HCT116 (cell line): ENCODE results near the gene CDHR5. TPM values are rescaled to one million over a fixed set of nuclear protein-coding genes. Genes with fewer than 3 reads are reported as not detected.

Experiments
- ATAC-seq: fragments of 200-7000 bp; cut with Tn5 transposase; 2 replicates; pipeline ENCODE4 v1.9.1; 2020; ENCODE audit warnings: mild to moderate bottlenecking, moderate library complexity
- BruUV-seq: library from RNA; stranded (reverse); fragments of 400-500 nt; replicated peaks from 2 replicates; lab custom pipeline; 2021; lab: Mats Ljungman, UMichigan
- CTCF ChIA-PET: fragments of 300-600 bp; sonication (Branson Sonifier 250); formaldehyde crosslinking; loops from one replicate; lab custom pipeline; 2021; ENCODE audit warnings: antibody characterized with exemption; lab: Charles Lee
- POLR2A ChIA-PET: fragments of 300-600, 350-600 bp; sonication (Branson Sonifier 250); formaldehyde crosslinking; loops from one replicate; lab custom pipeline; 2021; ENCODE audit warnings: antibody characterized with exemption; lab: Charles Lee
- RAD21 ChIA-PET, 2 experiments: fragments of 300-600 bp; sonication (Branson Sonifier 250); formaldehyde crosslinking; loops; one replicate each; lab custom pipeline; 2023; ENCODE audit warnings: low total read pairs in 2 of 2; ENCODE audit not compliant: uncharacterized antibody in 2 of 2, unreplicated experiment in 2 of 2, low non-redundant PET in 1 of 2; lab: Charles Lee
- DNase-seq: peaks from one replicate; pipeline ENCODE4 v3.0.0-alpha.2; 2010; ENCODE audit warnings: low read depth, low spot score
- H2AFZ ChIP-seq: fragments of 200-600 bp; shearing (Covaris generic), sonication (generic); 2 replicates; pipeline ENCODE4 v1.6.1; 2017; ENCODE audit warnings: low read depth, mixed run types, mixed read lengths, antibody characterized with exemption, low read length; ENCODE audit not compliant: poor library complexity, severe bottlenecking
- H3K27ac ChIP-seq: 2 replicates; pipeline ENCODE4 v1.5.1; 2012; ENCODE audit warnings: low read depth, low read length
- H3K27me3 ChIP-seq: fragments of 200-600 bp; sonication (generic); 2 replicates; pipeline ENCODE4 v1.6.1; 2016; ENCODE audit warnings: mixed run types, low read length, mixed read lengths; ENCODE audit not compliant: insufficient read depth
- H3K36me3 ChIP-seq, 2 experiments: fragments of 200-500 bp in 1 of 2; fragments of 200-600 bp in 1 of 2; sonication (Bioruptor generic) in 1 of 2; sonication (generic) in 1 of 2; 2 replicates each; pipeline versions ENCODE4 v1.5.1 to v1.6.1; 2014 to 2016; ENCODE audit warnings: low read length in 2 of 2, inconsistent platforms in 1 of 2, mixed read lengths in 1 of 2, mixed run types in 1 of 2; ENCODE audit not compliant: insufficient read depth in 2 of 2, control insufficient read depth in 1 of 2
- H3K4me1 ChIP-seq, 2 experiments: fragments of 200-600 bp in 1 of 2; sonication (generic) in 1 of 2; 2 replicates each; pipeline versions ENCODE4 v1.5.1 to v1.6.1; 2012 to 2017; ENCODE audit warnings: low read length in 2 of 2, inconsistent platforms in 1 of 2, mild to moderate bottlenecking in 1 of 2, mixed read lengths in 1 of 2, mixed run types in 1 of 2, moderate library complexity in 1 of 2; ENCODE audit not compliant: insufficient read depth in 2 of 2, control insufficient read depth in 1 of 2
- H3K4me2 ChIP-seq: fragments of 200-600 bp; sonication (generic); 2 replicates; pipeline ENCODE4 v1.6.1; 2017; ENCODE audit warnings: mixed run types, low read length, mixed read lengths
- H3K4me3 ChIP-seq, 2 experiments: fragments of 200-600 bp in 1 of 2; sonication (generic) in 1 of 2; replicated peaks in 1 of 2; 2 replicates each; pipeline ENCODE4 v1.5.1; 2011 to 2016; ENCODE audit warnings: low read length in 2 of 2, control low read depth in 1 of 2, low read depth in 1 of 2, mild to moderate bottlenecking in 1 of 2, mixed read lengths in 1 of 2, mixed run types in 1 of 2
- H3K79me2 ChIP-seq: fragments of 200-600 bp; sonication (generic); 2 replicates; pipeline ENCODE4 v1.6.1; 2017; ENCODE audit warnings: mild to moderate bottlenecking, mixed run types, low read length, moderate library complexity, mixed read lengths; ENCODE audit not compliant: insufficient read depth
- H3K9ac ChIP-seq: fragments of 200-600 bp; sonication (generic); 2 replicates; pipeline ENCODE4 v1.6.1; 2016; ENCODE audit warnings: low read length, mixed read lengths
- H3K9me2 ChIP-seq: fragments of 200-600 bp; sonication (generic), shearing (Covaris generic); 2 replicates; pipeline ENCODE4 v1.6.1; 2017; ENCODE audit warnings: mixed run types, mild to moderate bottlenecking, moderate library complexity; ENCODE audit not compliant: insufficient read depth
- H3K9me3 ChIP-seq, 2 experiments: fragments of 200-500 bp in 1 of 2; fragments of 200-600 bp in 1 of 2; sonication (Bioruptor generic) in 1 of 2; sonication (generic) in 1 of 2; 2 replicates each; pipeline ENCODE4 v1.6.1; 2014 to 2017; ENCODE audit warnings: low read length in 2 of 2, mixed read lengths in 2 of 2, inconsistent platforms in 1 of 2, low read depth in 1 of 2, mild to moderate bottlenecking in 1 of 2, mixed run types in 1 of 2, moderate library complexity in 1 of 2; ENCODE audit not compliant: control insufficient read depth in 1 of 2, insufficient read depth in 1 of 2
- H4K20me1 ChIP-seq: fragments of 200-600 bp; sonication (generic), shearing (Covaris generic); 2 replicates; pipeline ENCODE4 v1.6.1; 2017; ENCODE audit warnings: mixed run types, mild to moderate bottlenecking, moderate library complexity; ENCODE audit not compliant: insufficient read depth
- ATF3 ChIP-seq: IDR thresholded peaks from 2 replicates; pipeline ENCODE4 v1.6.1; 2012
- CEBPB ChIP-seq: IDR thresholded peaks from 2 replicates; pipeline ENCODE4 v1.6.1; 2012; ENCODE audit warnings: low read depth
- EGR1 ChIP-seq: IDR thresholded peaks from 2 replicates; pipeline ENCODE4 v1.6.1; 2012; ENCODE audit warnings: low read depth
- ELF1 ChIP-seq: IDR thresholded peaks from 2 replicates; pipeline ENCODE4 v1.6.1; 2012; ENCODE audit warnings: low read depth, borderline replicate concordance
- EZH2phosphoT487 ChIP-seq: fragments of 200-600 bp; IDR thresholded peaks from 2 replicates; pipeline ENCODE4 v1.6.1; 2018; ENCODE audit warnings: antibody characterized with exemption, borderline replicate concordance
- FOSL1 ChIP-seq: IDR thresholded peaks from 2 replicates; pipeline ENCODE4 v1.6.1; 2012; ENCODE audit warnings: low read depth
- JUND ChIP-seq: IDR thresholded peaks from 2 replicates; pipeline ENCODE4 v1.6.1; 2012
- POLR2A ChIP-seq: IDR thresholded peaks from 2 replicates; pipeline ENCODE4 v1.7.0; 2011; ENCODE audit warnings: borderline replicate concordance; ENCODE audit not compliant: insufficient read depth, insufficient read length; ENCODE audit errors: extremely low read depth
- POLR2AphosphoS5 ChIP-seq: IDR thresholded peaks from 2 replicates; pipeline ENCODE4 v1.6.1; 2011; ENCODE audit warnings: mild to moderate bottlenecking, low read depth, low read length, moderate library complexity
- RAD21 ChIP-seq: IDR thresholded peaks from 2 replicates; pipeline ENCODE4 v1.6.1; 2012; ENCODE audit warnings: low read depth, mild to moderate bottlenecking
- SIN3A ChIP-seq: IDR thresholded peaks from 2 replicates; pipeline ENCODE4 v1.6.1; 2012; ENCODE audit warnings: low read depth
- SP1 ChIP-seq: IDR thresholded peaks from 2 replicates; pipeline ENCODE4 v1.6.1; 2012; ENCODE audit warnings: low read depth
- SRF ChIP-seq: IDR thresholded peaks from 2 replicates; pipeline ENCODE4 v1.6.1; 2012; ENCODE audit warnings: low read depth
- TCF7L2 ChIP-seq: IDR thresholded peaks from 2 replicates; pipeline ENCODE4 v1.7.0; 2011; ENCODE audit warnings: borderline replicate concordance, inconsistent platforms; ENCODE audit not compliant: insufficient read depth, insufficient read length; ENCODE audit errors: extremely low read depth
- YY1 ChIP-seq: IDR thresholded peaks from 2 replicates; pipeline ENCODE4 v1.6.1; 2011; ENCODE audit warnings: low read length, low read depth, moderate library complexity, mild to moderate bottlenecking; ENCODE audit not compliant: insufficient replicate concordance; ENCODE audit errors: extremely low read depth
- ZBTB33 ChIP-seq: IDR thresholded peaks from 2 replicates; pipeline ENCODE4 v1.6.1; 2011; ENCODE audit warnings: mild to moderate bottlenecking, low read length, moderate library complexity; ENCODE audit not compliant: insufficient replicate concordance; ENCODE audit errors: extremely low read depth
- ZFX ChIP-seq: fragments of 450-650 bp; IDR thresholded peaks from 2 replicates; pipeline ENCODE4 v1.6.1; 2017
- ZNF274 ChIP-seq: fragments of 200-500 bp; sonication (Bioruptor generic); IDR thresholded peaks from 2 replicates; pipeline ENCODE4 v1.6.1; 2014; ENCODE audit warnings: mild to moderate bottlenecking, low read depth, low read length, inconsistent platforms
- intact Hi-C: fragments of 100-400 bp; cut with micrococcal nuclease; formaldehyde crosslinking; loops from 2 replicates; pipeline ENCODE4 v1.10.0; 2022
- total RNA-seq: library from RNA; stranded (reverse); gene quantifications from one replicate; pipeline ENCODE4 v1.2.1, GENCODE V29; 2021; ENCODE audit not compliant: unreplicated experiment

CDHR5 gene
- total RNA-seq, 1 experiment from 2014 or later, result not detected

- DNase-seq, result no peak
- H4K20me1 ChIP-seq, result no peaks in the 10 kb centered on the region
- TF ChIP-seq EZH2phosphoT487 (no peak), SIN3A (no peak), ELF1 (no peak), FOSL1 (no peak)
- H3K9me2 ChIP-seq, result no peaks in the 10 kb centered on the region
- POLR2A ChIA-PET, result no interaction called here
- ATAC-seq, result no peak
- peaks cover 8% of the 10 kb centered on the region; the same call in 1 of the 2 replicates for H3K79me2 ChIP-seq
- no peak overlapping the region for H2AFZ ChIP-seq
- H3K4me1 ChIP-seq, result peaks cover 0 to 19% of the 10 kb centered on the region in 2 experiments; a peak in 3 of 4 replicates
- intact Hi-C loops, result no loop called here
- H3K36me3 ChIP-seq, result peaks cover 3 to 4% of the 10 kb centered on the region in 2 experiments; a peak in 2 of 4 replicates
- RAD21 ChIA-PET, result no interaction called here
- H3K9me3 ChIP-seq, result no peaks in the 10 kb centered on the region
- BruUV-seq, result no TSS peak
- no peak overlapping the region for H3K4me2 ChIP-seq
- CTCF ChIA-PET, result no interaction called here
- no peak overlapping the region for H3K27ac ChIP-seq
- no peak overlapping the region for H3K9ac ChIP-seq
- no peak overlapping the region for H3K4me3 ChIP-seq
- H3K27me3 ChIP-seq, result no peaks in the 10 kb centered on the region
These were observed 3.6 kb downstream of the CDHR5 start for GRCh38 chr11:620935-621814.

GRCh38 chr11:620201-620600 is 4.6 kb downstream of the CDHR5 start:
- H3K9ac ChIP-seq, result no peak overlapping the region
- peaks cover 3 to 4% of the 10 kb centered on the region in 2 experiments; a peak in 2 of 4 replicates for H3K36me3 ChIP-seq
- H4K20me1 ChIP-seq, result no peaks in the 10 kb centered on the region
- H3K27me3 ChIP-seq, result no peaks in the 10 kb centered on the region
- ChIA-PET CTCF (no interaction called here), POLR2A (no interaction called here)
- H3K4me2 ChIP-seq, result no peak overlapping the region
- intact Hi-C loops, result no loop called here
- H3K79me2 ChIP-seq, result peaks cover 9% of the 10 kb centered on the region; the same call in 1 of the 2 replicates
- no peak for TF ChIP-seq SP1
- TF ChIP-seq POLR2A, result no peak
- no peak for TF ChIP-seq ZNF274
- no peak for TF ChIP-seq JUND
- TF ChIP-seq ATF3, result no peak
- no peak for TF ChIP-seq ZFX
- no peak for TF ChIP-seq EZH2phosphoT487
- TF ChIP-seq YY1, result no peak
- TF ChIP-seq EGR1, result no peak
- no peak for TF ChIP-seq ZBTB33
- TF ChIP-seq CEBPB, result no peak
- no peak for TF ChIP-seq RAD21
- no peak for TF ChIP-seq POLR2AphosphoS5
- no peak for TF ChIP-seq TCF7L2
- TF ChIP-seq SRF, result no peak
- TF ChIP-seq ELF1, result no peak
- no peak for TF ChIP-seq FOSL1
- TF ChIP-seq, all 23 proteins: peak for 0
- Histone ChIP-seq H3K9me3 (no peaks in the 10 kb centered on the region), H3K4me1 (peaks cover 0 to 26% of the 10 kb centered on the region in 2 experiments; a peak in 3 of 4 replicates), H2AFZ (no peak overlapping the region), H3K4me3 (no peak overlapping the region), H3K27ac (no peak overlapping the region), H3K9me2 (no peaks in the 10 kb centered on the region)
- DNase-seq (no peak), ATAC-seq (no peak)
- BruUV-seq, result no TSS peak
- RAD21 ChIA-PET, result no interaction called here
